ENCODE data around the gene MS4A3.
"Not testable (repeated sequence)": the region's sequence is repeated elsewhere in the genome, so short reads cannot be mapped to it uniquely, and the experiment has no call there.

The MS4A3 gene, protein sequence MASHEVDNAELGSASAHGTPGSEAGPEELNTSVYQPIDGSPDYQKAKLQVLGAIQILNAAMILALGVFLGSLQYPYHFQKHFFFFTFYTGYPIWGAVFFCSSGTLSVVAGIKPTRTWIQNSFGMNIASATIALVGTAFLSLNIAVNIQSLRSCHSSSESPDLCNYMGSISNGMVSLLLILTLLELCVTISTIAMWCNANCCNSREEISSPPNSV

DNA sequence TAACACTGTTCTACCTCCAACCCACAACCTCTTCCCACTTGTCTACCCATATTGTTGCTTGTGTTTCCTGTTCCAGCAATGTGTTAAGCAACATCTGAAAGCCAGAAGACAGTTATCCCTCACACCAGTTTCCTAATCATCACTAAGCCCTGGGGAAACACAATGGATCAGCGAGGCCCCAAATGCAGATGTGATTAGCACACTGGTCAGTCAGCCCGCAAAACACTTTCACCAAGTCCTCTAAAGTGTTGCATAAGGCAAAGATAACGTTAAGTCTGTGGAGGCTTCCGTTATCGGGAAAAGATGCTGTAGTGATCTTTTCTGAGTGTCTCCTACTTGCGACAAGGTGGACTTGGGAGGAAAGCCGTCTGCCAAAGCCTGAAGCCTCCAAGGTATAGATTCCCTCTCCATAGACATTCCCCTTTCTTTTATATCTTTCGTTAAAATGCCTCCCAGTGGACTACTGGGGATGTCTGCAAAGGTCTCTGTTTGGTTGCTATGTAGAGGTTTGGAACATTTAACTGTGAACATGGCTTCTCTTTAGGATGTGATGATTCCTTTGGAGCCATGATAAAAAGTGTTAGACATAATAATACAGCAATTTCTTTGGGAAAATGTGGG is at the start of gene MS4A3:
TSS of gene MS4A3 (plus strand) at position 317 of the 621 bp plus-strand sequence. CDS start 4,496 bp downstream, outside the sequence.
- no peak for DNase-seq

DNA sequence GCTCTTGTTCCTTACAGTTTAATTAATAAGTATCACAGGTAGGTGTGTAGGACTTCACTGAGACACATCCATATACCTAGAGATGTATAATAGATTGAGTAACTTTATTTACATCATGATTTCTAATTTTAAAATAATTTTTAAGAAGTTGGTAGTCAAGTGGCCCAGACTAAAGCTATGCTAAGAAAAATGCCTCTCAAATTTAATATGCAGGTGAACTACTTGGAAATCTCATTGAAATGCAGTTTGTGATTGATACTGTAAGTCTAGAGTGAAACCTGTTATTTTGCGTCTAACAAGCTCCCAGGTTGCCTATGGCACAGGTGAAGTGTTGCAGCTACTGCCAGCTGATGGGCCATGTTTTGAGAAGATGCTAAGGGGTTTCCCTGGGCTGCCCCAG is 39.6 kb upstream of the MS4A3 start, which contains the start of gene OOSP4B:
TSS of gene OOSP4B (plus strand) at position 301 of the 400 bp plus-strand sequence.
- DNase-seq: no peak

DNA sequence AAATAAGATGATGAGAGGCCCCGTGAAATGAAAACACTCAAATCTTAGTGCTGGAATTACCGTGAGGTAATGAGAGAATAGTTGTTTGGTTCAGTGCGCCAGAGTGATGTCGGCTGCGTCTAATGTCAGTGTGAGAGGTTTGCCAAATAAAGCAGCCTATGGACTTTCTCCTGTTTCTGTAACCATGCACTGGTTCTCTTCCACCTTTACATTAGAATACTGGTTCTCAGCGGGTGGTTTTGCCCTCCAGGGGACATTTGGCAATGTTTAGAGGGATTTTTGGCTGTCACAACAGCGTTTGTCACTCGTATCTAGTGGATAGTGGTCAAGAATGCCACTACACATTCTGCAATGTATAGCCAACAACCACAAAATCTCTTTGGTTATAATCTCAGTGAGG is 38.4 kb upstream of the MS4A3 start:
- no peak for DNase-seq

DNA sequence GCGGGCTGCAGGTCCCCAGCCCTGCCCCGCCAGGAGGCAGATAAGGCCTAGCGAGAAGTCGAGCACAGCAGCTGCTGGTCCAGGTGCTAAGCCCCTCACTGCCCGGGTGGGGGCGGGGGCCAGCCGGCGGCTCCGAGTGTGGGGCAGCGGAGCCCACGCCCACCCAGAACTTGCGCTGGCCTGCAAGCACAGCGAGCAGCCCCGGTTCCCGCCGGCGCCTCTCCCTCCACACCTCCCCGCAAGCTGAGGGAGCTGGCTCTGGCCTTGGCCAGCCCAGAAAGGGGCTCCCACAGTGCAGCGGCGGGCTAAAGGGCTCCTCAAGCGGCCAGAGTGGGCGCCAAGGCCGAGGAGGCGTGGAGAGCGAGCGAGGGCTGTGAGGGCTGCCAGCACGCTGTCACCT is 36.1 kb upstream of the MS4A3 start:
- not testable (repeated sequence) for DNase-seq

DNA sequence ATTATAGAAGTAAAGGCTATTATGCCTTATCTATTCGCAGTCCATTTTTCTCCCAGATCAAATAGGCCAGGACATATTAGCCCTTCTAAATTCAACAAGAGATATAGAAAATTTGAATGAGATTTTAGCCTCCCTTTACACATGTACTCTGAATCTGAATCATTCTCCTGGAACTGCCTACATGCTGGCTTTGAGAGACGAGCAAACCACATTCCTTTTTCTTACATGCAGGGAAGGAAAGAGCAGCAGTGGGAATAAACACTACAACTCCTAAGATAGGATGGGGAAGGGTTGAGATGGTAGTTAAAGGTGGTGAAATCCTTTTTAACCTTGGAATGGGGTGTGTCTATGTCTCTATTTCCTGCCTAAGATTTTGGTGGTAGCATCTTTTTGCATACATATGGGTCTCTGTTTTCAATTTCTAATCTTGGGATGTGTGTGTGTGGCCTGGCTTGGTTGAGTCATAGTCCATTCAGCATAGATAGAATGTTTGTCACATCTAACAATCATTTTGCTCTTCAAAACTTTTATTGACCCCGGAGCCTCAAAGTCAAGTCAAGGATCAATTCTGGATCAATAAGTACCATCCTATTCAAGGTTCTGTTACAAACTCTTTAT is 27.3 kb upstream of the MS4A3 start:
- DNase-seq: no peak

DNA sequence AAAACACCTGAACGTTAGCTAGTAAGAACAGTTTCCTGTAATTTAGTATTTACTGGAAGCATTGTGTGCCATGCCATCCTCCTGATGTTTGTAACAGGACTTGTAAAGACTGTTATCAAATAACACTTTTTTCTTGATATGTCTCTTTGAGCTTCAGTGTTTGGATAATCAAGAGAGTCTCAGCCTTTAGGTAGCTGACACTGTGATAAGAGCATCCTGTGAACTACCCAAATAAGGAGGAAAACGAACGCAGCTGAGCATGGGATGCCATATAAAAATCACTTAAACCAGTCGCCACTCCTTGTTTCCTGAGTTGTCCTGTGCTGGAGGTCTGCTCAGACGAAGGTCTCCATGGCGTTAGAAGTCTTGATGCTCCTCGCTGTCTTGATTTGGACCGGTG is 16.4 kb upstream of the MS4A3 start, which contains the start of gene OOSP2:
TSS of gene OOSP2 (plus strand) at position 301 of the 400 bp plus-strand sequence. CDS start at position 352, 51 bp downstream.
- no peak for DNase-seq

DNA sequence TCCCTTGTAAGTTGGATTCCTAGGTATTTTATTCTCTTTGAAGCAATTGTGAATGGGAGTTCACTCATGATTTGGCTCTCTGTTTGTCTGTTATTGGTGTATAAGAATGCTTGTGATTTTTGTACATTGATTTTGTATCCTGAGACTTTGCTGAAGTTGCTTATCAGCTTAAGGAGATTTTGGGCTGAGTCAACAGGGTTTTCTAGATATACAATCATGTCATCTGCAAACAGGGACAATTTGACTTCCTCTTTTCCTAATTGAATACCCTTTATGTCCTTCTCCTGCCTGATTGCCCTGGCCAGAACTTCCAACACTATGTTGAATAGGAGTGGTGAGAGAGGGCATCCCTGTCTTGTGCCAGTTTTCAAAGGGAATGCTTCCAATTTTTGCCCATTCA is 6.0 kb upstream of the MS4A3 start:
- DNase-seq: not testable (repeated sequence)

DNA sequence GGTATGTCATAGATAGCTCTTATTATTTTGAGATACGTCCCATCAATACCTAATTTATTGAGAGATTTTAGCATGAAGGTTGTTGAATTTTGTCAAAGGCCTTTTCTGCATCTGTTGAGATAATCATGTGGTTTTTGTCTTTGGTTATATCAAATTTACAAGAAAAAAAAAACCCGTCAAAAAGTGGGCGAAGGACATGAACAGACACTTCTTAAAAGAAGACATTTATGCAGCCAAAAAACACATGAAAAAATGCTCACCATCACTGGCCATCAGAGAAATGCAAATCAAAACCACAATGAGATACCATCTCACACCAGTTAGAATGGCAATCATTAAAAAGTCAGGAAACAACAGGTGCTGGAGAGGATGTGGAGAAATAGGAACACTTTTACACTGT is 5.6 kb upstream of the MS4A3 start:
- not testable (repeated sequence) for DNase-seq

DNA sequence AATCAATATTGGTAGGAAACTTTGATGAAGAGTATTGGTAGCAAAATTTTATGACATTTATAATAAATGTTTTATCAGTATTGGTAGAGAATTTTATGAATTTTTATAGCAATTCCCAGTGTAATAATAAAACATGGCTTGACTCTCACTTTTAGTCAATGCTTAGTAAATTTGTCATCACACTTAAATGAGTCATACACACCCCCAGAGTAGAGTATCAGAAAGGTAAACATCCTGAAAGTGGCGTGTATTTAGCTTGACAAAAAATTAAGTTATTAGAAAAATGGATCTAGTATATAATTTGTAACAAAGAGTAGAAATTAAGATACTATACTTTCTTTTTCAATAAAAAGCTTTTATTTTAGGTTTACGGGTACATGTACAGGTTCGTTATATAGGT is 2.6 kb downstream of the MS4A3 start:
- no peak for DNase-seq

DNA sequence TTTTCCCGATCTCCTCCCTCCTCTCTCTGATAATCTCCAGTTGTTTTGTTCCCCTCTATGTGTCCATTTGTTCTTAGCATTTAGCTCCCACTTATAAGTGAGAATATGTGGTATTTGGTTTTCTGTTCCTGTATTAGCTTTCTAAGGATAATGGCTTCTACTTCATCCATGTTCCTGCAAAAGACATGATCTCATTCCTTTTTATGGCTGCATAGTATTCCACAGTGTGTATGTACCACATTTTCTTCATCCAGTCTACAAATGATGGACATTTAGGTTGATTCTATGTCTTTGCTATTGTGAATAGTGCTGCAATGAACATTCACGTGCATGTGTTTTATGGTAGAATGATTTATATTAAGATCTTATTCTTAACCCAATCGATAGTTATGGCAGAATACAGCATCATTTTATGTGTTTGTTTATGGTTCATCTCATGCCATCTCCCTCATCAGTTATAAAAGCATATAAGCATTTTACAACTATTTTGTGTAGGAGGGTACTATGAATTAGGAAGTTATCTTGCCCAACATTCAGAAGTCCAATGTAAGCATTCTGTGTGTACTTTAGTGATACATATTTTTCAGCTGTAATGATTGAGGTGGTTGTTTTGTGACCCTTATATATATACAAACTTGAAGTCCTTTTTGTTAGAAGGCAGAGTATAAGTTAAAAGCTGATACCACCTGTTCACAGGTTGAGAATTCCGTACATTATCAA is 3.2 kb downstream of the MS4A3 start:
- no peak for DNase-seq

DNA sequence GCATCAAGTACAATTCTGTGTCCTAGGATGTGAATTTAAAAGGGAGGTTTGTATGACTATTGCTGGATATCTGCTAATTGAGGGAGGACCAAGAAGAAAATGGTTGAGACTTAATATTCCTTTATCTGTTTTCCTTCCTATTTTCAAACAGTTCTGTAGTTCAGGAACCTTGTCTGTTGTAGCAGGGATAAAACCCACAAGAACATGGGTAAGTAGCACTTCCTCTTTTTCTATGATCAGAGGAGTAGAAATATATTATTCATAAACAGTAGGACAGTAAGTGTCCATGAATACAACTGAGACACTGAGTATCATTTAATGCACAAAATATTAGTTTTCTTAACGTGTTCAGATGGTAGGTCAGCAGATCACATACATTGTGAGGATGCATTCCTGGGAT is 7.6 kb downstream of the MS4A3 start:
- DNase-seq: no peak

DNA sequence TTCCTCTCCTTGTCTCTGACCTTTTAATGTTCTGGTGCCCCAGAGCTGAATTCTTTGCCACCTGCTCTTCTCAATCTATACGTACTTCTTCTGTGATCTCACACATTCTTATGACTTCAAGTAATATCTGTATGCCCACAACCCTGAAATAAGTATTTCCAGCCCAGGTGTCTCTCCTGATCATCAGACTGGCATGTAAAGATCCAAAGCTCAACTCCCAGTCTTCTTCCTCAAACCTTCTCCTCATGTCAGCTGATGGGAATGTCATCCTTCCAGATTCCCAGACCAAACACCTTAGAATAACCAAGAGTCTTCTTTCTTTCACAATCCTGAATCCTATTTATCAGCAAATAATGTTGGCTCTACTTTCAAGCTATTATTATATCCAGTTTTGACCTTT is 9.3 kb downstream of the MS4A3 start:
- DNase-seq: no peak

DNA sequence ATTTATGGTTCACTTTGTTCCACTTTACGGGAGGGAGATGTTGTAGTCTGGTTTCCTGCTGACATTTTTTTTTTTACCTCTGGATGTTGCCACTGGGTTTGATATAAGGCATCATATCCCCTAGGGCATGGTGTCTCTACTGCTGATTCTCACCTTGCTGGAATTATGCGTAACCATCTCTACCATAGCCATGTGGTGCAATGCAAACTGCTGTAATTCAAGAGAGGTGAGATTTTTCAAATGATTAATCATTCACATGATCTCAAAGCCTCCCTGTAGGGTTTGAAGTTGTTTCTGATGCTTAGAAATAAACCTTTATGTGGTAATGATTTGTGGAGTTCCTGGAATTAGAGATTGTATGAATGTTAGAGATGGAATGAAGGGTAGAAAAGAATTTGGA is 13.0 kb downstream of the MS4A3 start:
- DNase-seq: no peak

DNA sequence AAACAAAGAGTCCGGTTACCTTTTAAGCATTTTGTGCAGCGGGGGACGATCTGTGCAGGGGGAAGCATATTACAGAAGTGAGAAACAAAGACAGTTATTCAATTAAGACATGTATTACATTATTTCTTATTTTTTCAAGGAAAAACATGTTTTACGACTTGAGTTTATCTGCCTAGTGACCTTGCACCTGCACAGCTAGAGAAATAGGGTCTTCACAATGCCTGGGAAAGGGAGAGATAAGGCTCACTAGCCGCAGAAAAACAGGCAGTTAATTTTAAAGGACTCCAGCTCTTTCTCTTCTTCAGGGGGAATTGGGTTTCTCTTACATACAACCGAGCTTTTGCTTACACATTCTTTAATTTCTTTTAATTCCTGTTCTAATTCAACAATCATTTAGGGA is 15.2 kb downstream of the MS4A3 start:
- not testable (repeated sequence) for DNase-seq

DNA sequence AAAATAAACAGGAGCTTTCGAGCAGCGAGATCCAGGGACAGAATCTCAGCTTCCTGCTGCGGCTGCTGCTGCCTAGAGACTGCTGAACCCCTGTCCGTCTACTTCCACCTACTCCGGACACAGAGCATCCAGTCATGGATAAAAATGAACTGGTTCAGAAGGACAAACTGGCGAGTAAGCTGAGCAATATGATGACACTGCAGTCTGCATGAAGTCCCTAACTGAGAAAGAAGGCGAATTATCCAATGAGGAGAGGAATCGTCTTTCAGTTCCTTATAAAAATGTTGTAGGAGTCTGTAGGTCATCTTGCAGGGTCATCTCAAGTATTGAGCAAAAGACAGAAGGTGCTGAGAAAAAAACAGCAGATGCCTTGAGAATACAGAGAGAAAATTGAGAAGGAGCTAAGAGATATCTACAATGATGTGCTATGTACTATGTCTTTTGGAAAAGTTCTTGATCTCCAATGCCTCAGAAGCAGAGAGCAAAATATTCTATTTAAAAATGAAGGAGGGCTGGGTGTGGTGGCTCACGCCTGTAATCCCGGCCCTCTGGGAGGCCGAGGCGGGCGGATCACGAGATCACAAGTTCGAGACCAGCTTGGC is 20.9 kb downstream of the MS4A3 start:
- no peak for DNase-seq

DNA sequence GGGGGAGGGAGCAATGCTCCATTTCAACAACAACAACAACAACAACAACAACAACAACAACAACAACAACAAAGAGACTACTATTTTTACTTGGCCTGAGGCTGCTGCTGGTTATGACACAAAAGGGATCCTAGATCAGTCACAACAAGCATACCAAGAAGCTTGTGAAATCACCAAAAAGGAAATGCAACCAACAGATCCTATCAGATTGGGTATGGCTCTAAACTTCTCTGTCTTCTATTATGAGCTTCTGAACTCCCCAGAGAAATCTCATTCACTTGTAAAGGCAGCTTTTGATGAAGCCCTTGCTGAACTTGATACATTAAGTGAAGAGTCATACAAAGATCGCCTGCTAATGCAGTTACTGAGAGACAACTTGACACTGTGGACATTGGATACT is 21.5 kb downstream of the MS4A3 start:
- DNase-seq: no peak

DNA sequence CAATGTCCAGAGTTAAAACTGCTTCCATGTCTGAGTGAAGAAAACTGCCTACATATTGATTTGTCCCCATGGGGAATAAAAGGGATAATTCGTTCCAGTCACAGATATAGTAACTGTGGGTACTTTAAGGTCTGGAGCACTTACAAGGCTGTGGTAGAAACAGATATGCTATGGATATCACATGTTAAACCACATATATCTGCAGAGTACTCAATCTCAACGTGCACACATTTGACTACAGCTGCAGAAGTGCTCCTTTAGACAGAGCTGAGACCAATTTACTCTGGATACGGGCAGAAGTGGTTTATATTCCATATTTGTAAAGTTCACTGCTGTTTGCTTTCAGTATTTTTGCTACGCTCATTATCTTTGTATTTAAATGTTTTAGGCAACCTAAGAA is 22.3 kb downstream of the MS4A3 start:
- DNase-seq: no peak

DNA sequence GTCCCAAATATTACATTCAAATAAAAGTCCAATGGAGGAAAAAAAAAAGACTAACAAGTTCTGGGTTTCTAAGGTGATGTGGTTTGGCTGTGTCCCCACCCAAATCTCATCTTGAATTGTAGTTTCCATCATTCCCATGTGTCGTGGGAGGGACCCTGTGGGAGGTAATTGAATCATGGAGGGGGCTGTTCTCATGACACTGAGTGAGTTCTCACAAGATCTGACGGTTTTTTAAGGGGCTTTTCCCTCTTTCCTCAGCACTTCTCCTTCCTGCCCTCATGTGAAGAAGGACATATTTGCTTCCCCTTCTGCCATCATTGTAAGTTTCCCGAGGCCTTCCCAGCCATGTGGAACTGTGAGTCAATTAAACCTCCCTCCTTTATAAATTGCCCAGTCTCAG is 24.1 kb downstream of the MS4A3 start:
- DNase-seq: no peak

DNA sequence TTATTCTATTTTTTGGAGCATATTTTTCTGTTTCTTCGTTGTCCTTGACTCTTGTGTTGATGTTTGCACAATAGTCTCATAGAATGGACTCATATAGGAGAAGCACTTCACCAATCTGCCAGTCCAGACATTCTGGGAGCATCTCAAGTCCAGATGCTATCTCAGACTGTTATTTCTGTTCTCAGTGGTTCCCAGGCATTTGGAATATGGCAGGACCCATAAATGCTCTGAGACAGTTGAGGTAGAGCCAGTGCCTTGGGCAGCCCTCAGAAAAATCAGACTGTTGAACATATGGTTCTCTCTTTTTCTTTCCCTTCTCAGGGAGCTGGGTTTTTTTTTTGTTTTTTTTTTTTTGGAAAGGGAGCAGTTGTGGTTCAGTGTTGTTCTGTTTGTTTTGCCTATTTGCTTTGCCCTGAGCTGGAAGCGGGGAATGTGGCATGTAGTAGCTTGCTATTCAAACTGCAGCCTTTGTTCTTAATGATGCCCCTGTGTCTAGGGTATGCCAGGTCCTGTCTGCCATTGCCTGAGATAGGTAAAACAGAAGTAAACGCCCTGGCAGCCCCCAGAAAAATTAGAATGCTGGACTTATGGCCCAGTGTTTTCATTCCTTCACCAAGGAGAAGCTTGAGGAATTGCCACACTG is 28.3 kb downstream of the MS4A3 start:
- peak; percentile 31 for DNase-seq

DNA sequence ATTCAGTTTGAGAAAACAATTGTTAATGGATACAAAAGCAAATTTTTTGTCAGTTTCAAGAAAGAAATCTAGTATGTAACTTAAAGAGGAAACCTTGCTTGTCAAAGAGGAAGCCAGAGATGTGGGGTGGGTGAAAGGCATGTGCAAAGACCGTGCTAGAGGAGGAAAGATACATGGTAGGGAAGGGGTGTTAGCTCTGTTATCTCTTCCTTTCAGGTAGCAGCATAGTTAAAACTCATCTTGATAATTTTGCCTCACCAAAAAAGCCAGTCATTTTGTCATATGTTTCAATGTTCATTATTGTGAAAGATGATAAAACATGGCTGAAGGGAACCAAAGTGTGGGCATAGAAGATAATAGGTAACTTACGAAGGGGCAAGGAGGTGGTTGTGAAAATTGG is 29.4 kb downstream of the MS4A3 start:
- no peak for DNase-seq

DNA sequence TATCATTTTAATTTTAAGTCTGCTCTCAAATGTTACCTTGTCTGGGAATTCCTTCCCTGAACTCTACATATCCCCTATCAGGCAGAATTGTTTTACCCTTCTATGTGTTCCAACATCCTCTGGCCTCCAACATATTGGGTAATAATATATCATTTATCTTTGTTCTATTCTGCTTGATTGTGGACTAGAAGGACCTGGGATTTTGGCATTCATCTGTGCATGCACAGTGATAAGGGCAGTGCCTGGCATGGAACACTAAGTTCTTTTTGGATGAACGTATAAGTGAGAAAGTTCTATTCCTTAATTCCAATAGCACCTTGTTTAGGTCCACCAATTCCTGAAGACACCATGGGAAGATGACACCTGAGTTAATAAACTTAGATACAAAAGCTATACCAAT is 30.8 kb downstream of the MS4A3 start:
- no peak for DNase-seq

DNA sequence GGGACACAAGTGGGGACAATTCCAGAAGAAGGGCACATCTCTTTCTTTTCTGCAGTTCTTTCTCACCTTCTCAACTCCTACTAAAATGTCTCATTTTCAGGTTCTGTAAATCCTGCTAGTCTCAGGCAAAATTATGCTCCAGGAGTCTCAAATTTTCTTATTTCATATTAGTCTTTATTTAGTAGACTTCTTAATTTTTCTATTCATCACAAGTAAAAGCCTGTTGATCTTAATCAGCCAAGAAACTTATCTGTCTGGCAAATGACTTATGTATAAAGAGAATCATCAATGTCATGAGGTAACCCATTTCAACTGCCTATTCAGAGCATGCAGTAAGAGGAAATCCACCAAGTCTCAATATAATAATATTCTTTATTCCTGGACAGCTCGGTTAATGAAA is 31.9 kb downstream of the MS4A3 start, which contains the start of gene MS4A2:
TSS of gene MS4A2 (plus strand) at position 301 of the 400 bp plus-strand sequence. CDS start 102 bp downstream, outside the sequence.
- DNase-seq: no peak
